HK-2 (cell line): ENCODE results near the gene PTTG1IP.
"Not testable (repeated sequence)": the region's sequence is repeated elsewhere in the genome, so short reads cannot be mapped to it uniquely, and the experiment has no call there.

Source experiments
- DNase-seq: peaks from one replicate; pipeline ENCODE4 v3.0.0-alpha.2; 2018; ENCODE audit not compliant: unreplicated experiment

Gene PTTG1IP, protein sequence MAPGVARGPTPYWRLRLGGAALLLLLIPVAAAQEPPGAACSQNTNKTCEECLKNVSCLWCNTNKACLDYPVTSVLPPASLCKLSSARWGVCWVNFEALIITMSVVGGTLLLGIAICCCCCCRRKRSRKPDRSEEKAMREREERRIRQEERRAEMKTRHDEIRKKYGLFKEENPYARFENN

DNA sequence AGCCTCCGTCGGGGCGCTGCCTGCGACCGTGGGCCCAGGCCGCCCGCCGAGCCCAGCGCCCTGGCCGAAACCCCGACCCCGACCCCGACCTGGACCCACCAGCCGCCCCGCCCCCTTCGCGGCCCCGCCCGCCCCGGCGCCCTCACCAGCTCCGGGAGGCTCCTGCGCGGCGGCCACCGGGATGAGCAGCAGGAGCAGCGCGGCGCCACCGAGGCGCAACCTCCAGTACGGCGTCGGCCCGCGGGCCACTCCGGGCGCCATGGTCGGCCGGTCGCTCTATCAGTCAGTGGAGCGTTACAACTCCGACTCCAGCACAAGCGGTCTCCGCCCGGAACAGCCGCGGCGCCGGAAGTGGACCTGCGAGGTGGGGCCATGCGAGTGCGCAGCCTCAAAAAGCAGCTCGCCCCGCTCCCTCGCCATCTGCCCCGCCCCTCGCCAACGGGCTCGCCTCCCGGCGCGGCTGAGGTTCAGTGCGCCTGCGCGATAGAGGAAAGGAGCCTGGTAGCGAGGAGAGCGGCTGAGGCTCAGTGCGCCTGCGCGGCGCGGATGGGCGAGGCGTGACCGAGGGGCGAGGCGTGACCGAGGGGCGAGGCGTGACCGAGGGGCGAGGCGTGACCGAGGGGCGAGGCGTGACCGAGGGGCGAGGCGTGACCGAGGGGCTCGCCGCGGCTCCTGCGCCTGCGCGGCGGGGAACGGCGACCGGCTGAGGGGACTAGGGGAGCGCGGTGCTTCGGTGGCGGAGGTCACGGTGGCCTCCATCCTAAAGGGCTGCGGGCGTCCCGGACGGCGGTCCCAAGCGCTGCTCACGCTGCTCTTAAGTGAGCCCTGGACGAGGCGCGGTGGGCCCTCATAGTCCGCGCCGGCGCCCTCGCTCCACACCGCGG lies at the start of gene PTTG1IP:
PTTG1IP (minus strand) TSS at position 335 of the 884 bp plus-strand sequence; CDS start at position 261, 74 bp downstream.
- DNase-seq: peak; percentile 97

DNA sequence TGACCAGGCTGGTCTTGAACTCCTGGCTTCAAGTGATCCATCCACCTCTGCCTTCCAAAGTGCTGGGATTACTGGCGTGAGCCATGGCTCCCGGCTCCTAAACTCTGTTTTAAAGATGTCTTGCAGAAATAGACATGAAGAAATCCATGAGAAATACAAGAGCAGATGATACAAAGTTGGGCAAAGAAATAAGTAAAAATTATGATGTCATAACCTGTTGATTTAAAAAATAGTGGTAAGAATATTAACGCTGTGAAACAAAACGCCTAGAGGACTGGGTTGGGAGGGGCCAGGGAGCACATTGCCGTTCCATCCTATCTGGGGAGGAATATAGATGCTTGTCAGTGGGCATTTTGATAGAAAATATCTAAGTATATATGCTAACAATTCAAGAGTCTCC lies 48.4 kb upstream of the PTTG1IP start:
- no peak for DNase-seq

DNA sequence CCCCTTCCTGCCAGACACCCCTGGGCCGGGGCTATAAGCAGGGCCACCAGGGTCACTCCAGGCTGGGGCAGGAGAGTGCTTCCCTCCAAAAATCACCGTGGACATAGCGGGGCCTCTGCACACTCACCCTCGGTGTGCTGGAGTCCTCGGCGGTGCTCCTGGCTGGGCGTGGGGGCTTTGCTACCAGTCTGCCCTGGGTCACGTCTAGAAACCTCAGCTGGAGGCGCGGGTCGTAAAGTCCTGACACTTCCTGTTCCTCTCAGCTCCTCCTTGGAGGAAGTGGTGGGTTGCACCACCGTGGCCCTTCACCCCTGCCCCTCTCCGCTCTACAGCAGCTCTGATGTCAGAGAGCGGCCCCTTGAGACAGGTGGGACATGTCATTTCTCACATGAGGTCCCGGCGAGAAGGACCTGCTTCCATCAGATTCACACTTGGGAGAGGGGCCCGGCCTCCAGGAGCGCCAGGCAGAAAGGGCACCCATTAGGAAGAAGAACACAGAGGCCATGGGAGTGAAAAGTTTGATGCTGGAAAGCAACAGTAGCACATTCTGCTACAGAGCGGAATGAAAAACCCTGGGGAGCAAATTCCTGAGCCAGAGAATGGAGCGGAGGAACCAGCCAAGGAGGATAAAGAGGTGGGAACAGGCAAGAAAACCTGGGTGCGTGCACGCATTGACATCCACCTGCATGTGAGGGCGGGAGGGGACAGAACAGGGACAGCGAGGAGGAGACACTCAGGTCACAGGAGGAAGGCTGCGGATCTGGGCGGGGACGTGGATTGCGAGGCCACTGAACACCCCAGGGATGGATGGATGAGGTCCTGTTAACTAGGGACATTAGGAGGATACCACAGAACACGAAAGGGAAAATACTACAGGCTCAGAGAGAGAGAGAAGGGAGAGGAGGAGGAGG lies 47.5 kb upstream of the PTTG1IP start, which contains the start of gene ITGB2:
ITGB2 (minus strand) TSS at position 206 of the 911 bp plus-strand sequence. CDS start 10,117 bp downstream, outside the sequence.
- DNase-seq: no peak

DNA sequence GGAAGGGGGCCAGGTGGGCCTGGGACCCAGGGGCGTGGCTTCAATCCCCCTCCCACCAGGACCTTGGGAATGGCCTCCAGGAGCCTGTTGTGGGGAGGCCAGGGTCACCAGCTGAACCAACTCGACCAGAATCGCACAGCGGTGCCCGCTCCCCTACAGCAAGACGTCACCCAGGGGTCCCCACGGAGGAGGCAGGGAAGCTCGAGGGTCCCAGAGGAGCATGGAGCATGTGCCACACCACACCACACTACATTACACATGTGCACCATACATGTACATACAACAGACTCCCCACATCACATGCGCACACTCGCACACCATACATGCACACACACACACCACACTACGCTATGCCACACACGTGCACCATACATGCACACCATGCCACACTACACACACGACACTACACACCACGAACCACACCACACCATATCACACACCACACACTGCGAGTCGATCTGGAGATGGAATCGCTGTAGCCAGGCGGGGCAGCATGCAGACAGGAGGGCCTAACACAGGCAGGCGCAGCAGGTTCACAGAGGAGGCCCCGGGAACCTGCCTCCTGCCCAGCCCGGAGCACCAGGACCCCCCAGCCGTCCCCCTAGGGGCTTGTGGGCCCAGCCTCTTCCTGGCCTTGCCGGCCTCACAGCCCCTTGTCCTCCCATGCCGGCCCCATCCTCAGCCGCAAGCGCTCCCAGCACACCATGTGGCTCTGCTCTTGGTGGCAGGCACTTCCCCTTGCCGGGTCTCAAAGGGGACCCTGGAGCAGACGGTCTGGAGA lies 46.6 kb upstream of the PTTG1IP start:
- DNase-seq: no peak

DNA sequence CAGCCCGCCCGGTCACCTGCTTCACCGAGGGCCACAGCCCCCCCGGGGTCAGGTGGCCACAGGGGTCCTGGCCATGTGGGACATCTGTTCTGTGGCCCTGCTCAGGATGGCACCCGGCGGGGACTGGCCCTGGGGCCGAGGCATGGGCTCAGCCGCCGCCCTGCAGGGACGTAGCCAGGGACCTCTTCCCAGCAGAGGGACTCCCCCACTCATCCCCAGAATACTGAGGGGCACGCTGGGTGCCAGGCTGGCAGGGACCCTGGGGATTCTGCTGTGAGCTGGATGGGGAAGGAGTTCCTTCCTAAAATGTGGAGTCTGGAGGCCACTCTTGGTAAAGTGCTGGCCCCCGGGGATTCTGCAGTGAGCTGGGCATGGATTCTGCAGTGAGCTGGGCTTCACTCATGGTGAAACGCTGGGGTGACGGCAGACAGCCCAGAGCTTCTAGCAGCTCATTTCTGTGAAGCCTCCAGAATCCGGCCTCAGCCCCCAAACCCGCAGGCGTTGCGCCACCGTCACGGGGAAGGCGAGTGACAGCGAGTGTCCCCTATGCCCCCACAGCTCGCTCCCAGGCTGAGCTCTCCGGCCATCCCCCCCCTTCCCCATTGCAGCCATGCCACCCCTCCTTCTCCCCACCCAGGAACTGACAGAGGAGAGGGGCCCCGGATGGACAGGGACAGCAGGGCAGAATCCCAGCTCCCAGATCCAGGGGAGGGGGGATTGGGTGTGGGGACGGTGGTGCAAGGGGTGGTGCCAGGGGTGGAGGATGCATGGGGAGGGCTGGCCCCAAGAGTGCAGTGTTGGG lies 45.8 kb upstream of the PTTG1IP start:
- no peak for DNase-seq

DNA sequence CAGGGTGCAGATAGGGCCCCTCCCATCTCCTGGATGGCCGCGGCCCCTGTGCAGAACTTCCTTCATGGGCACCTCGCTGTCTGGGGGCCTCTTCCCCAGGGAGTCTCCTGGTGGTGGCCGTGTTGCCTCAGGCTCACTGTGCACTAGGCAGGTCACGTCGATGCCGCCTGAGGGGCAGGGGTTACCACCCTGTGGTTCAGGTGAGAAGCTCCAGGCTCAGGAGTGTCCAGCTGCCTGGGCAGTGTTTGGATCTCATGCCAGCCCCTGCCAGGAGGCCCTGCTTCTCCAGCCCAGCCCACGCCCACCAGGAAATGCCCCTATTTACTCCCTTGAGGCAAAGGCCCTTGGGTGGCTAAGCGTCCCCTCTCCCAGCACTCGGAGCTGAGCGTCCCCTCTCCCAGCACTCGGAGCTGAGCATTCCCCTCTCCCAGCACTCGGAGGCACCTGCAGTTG lies 45.1 kb upstream of the PTTG1IP start:
- DNase-seq: no peak

DNA sequence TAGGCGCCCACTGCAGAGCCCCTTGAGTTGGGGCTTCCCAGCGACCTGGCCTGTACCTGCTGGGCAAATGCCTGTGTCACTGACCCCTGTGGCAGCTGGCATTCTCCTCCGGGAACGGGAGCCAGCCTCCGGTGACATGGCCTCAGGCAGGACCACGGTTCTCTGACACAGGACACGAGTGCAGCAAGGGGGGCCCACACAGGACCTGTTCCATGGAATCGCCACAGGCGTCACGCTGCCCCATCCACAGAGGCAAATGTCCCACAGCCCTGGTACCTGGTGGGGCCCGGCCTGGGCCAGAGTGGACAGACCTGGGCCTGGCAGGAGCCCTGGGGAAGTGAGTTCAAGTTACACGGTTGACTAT lies 44.6 kb upstream of the PTTG1IP start:
- no peak for DNase-seq

DNA sequence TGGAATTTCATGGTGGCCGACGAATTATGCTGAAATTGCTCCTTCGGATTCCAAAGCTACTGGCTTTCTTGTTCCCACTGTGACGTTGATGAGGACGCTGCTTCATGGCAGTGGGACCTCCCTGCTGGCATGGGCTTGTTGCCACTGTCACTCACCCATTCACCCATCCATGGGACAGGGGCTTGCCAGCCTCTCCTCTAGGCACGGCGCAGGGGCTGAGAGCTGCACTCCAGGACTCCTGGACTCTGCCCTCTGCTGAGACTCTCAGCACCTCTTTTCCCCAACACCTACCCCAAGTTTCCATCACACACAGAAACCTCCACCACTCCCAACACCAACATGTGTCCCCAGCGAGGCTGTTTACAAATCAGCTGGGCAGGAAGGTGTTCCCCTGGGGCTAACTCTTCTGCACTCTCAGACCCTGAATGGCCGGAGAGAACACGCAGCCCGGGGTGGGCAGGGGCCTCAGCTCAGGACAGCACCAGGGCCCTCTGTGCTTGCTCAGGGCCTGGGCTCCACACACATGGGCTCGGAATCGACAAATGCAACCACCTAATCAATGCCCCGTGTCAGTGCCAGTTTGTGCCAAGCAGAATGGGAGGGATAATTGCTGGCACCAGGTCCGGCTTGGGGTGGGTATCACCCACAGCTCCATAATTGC lies 44.1 kb upstream of the PTTG1IP start:
- DNase-seq: no peak

DNA sequence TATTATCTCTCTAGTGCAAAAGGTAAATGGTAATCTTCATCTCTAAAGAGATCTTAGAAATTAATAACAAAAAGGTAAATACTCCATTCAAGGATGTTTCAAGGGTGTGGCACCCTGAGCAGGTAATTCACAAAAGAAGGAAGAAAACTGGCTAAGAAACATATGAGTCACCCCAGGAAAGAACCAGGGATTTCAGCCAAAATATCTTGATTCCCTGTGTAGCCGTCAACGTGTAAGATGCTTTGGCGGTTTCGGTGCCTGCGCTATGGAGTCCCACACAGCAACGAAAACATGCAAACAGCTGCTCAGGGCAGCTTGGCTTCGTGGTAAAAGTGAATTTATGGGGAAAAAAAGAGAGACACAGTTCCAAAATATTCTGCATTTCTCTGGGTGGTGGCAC lies 43.5 kb upstream of the PTTG1IP start:
- DNase-seq: no peak

DNA sequence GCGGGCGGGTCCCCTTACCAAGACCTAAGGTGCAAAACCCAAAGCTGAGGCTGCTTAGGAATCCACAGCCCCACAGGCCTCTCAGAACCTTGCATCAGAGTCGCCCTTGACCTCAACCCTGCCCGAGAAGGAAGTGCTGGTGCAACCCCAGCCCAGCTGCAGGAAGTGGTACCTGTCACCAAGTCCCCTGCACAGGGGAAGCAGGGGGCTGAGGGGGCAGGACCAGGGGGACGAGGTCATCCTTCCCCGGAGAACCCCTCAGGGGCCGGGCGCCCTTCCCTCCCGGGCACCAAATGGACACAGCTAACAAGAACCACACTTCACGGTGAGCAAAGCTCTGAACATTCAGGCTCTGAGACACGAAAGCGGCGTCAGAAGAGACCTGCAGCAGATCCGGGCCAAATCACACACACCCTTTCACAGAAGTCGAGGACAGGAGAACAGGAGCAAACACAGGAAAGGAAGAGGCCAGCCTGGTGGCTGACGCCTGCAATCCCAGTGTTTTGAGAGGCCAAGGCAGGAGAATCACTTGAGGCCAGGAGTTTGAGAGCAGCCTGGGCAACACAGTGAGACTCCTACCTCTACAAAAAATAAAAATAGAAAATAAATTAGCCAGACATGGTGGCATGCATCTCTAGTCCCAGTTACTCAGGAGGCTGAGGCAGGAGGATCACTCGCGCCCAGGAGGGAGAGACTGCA lies 40.8 kb upstream of the PTTG1IP start:
- DNase-seq: no peak

DNA sequence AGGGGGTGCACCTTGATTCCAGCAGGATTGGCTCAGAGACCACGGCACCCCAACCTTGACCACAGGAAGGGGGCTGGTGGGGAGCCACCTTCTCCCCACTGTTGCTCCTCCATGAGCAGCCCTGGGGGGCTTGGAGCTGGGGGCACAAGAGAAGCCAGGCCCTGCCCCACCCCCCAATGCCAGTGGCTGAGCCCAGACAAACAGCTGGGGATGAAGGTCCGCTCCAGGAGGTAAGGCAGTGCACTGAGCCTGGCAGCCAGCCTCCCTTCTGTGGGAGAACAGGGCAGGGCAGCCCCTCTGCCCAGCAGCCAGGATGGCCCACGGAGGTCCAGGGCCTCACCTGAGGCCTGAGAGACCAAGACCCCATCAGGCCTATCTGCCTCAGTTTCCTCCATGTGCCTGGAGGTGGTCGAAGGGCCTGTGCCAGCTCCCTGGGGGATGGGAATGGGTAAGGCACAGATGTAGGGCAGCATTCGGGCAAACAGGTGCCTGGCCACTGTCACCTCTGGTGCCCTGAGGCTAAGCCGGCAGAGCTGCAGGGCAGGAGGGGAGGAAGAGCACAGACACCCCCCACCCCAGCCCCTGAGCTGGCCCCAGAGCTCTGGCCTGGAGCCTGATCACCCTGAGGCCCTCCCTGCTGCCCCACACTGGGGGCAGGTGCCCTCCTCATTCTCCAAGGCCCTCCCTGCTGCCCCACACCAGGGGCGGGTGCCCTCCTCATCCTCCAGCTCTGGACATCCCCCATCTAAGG lies 40.1 kb upstream of the PTTG1IP start:
- DNase-seq: no peak

DNA sequence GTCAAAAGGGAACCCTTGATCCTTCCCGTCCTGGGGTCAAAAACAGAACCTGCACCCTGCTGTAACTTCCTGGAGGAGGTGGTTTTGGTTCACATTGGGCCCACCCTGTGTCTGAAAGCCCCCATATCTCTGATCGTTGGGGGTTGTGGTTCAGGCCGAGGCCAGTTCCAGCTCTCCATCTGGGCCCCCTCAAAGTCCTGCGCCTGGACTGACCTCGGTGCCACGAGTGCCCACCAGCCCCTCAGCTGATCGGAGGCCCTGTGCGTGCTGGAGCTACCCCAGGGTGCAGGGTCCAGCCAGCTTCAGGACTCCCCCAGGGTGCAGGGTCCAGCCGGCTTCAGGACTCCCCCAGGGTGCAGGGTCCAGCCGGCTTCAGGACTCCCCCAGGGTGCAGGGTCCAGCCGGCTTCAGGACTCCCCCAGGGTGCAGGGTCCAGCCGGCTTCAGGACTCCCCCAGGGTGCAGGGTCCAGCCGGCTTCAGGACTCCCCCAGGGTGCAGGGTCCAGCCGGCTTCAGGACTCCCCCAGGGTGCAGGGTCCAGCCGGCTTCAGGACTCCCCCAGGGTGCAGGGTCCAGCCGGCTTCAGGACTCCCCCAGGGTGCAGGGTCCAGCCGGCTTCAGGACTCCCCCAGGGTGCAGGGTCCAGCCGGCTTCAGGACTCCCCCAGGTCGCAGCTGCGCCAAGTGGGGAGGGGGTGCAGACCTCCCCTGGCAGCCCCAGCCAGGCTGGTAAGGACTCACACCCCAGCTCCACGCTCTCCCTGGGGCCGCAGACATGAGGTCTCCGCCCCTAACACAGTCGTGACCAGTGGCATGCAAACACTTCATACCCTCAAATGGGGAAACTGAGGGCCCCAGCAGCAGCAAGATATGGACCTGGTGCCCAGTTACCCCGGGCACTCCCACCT lies 39.3 kb upstream of the PTTG1IP start:
- not testable (repeated sequence) for DNase-seq

DNA sequence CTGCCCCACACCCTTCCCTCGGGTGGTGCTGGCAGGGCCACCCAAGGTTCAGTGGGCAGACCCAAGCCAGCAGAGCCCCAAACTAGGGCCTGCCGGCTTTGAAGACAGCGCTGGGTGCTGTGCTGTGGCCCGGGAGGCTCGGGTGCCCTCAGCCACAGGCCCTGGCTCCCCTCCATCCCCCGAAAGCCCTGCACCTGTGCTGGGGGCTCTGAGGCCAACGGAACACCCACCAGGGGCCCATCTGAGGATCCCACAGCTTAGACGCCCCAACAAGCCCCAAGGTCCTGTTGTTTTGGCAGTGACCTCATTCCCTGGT lies 38.6 kb upstream of the PTTG1IP start:
- DNase-seq: no peak

DNA sequence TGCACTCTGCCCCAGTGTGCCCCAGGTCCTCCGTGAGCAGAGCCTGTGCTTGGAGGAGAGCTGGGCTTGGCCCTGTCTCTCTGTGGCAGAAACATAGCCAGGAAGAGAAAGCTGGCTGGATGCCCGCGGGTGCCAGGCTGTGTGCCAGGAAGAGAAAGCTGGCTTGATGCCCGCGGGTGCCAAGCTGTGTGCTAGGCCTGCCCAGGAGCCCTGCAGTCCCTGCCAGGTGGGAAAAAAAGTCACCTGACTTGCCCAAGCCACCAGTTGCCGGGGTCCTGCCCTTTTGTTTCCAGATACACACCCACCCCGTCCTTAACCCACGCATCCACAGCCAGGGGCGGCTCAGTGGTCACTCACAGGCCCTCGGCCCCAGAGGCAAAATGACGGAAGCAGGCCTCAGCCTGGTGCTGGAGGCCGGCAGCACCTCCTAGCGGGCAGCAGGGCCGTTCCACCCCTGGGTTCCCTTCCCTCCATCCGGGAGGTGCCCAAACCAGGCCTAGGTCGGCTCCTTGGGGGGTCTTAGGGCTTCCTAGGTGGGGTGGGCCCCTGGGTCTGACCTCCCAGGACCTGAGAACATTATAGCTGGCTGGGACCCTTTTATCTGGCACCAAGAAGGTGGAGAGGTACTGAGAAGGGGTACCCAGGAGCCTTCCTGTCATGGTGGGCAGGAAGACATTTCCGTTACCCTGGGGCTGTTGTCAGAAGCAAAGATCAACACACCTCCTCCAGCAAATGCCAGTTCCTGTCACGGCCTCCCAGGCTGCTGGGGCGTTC lies 38.1 kb upstream of the PTTG1IP start:
- DNase-seq: peak; percentile 13

DNA sequence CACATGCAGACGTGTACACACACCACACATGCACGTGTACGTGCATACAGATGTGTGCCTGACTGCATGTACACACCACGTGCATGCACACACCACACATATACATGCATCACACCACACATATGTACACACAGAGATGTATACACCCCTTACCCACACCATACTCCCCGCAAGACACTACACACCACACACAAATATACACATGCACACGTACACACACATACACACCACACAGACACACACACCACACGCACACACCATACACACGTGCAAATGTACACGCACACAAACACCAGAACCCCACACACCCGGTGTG lies 37.5 kb upstream of the PTTG1IP start:
- DNase-seq: no peak

DNA sequence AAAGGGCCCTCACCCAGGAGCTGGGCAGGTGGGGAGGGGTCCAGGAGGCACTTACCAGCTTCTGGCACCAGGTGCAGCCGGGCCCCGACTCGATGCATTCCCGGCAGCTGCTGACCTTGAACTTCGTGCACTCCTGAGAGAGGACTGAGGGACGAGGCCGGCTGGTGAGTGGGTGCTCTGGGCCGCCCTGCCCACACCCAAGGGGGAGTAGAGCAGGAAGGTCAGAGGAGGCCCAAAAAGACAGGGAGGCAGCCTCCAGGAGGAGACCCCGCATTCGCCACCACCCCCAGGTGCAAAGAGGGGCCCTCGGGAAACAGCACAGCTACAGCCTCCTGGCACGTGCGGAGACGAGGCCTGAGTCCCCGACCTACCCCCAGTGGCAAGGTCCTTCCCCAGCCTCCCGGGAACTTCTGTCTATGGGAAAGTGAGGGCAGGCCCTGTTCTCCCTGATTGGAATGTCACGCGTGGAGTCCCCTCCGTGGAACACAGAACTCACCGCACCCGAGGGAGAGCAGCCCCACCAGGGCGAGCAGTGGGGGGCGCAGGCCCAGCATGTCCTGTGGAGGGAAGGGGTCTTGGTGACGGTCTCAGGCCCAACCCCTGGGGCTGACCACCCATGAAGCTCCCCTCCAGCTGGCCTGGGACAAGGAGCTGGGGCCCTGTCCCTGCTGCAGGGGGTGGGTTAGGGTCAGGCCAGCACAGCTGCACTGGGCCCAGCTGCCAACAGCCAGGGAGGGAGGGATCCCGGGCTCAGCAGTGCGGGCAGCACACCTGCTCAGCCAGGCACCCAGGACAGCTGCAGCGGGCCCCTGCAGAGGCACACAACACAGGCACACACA lies 37.0 kb upstream of the PTTG1IP start:
- no peak for DNase-seq
